Liver (tissue), 9 donors: ENCODE data around the gene ANKMY1. TPM values are rescaled to one million over a fixed set of nuclear protein-coding genes. Genes with fewer than 3 reads are reported as not detected.

Source experiments
- DNase-seq: peaks from one replicate; pipeline ENCODE4 v3.0.0-alpha.2; 2017; ENCODE audit warnings: low spot score
- H3K27ac ChIP-seq, 2 donors: one replicate each; pipeline ENCODE4 v1.7.0; 2013; ENCODE audit warnings: inconsistent platforms in 2 of 2, low read length in 2 of 2, control low read depth in 1 of 2, low read depth in 1 of 2, mild to moderate bottlenecking in 1 of 2
- H3K27me3 ChIP-seq, 4 donors: one replicate each; pipeline versions ENCODE4 v1.6.1 to v1.7.0; 2013; ENCODE audit warnings: low read length in 3 of 4, inconsistent platforms in 1 of 4, mild to moderate bottlenecking in 1 of 4, moderate library complexity in 1 of 4; ENCODE audit not compliant: control insufficient read depth in 4 of 4, insufficient read depth in 4 of 4
- H3K36me3 ChIP-seq, 4 donors: one replicate each; pipeline versions ENCODE4 v1.6.1 to v1.7.0; 2013; ENCODE audit warnings: low read length in 3 of 4, mild to moderate bottlenecking in 3 of 4, low read depth in 1 of 4, moderate library complexity in 1 of 4; ENCODE audit not compliant: control insufficient read depth in 4 of 4, insufficient read depth in 3 of 4
- H3K4me1 ChIP-seq, 4 donors: one replicate each; pipeline versions ENCODE4 v1.6.1 to v1.7.0; 2013; ENCODE audit warnings: low read length in 3 of 4, mild to moderate bottlenecking in 3 of 4, moderate library complexity in 1 of 4; ENCODE audit not compliant: control insufficient read depth in 4 of 4, insufficient read depth in 4 of 4
- H3K4me3 ChIP-seq, 3 donors: one replicate each; pipeline versions ENCODE4 v1.6.1 to v1.7.0; 2013; ENCODE audit warnings: low read length in 3 of 3, control low read depth in 1 of 3, low read depth in 1 of 3, mild to moderate bottlenecking in 1 of 3
- H3K9ac ChIP-seq, 2 donors: one replicate each; pipeline ENCODE4 v1.7.0; 2013; ENCODE audit warnings: low read length in 2 of 2, mild to moderate bottlenecking in 2 of 2, moderate library complexity in 2 of 2, control low read depth in 1 of 2, low read depth in 1 of 2
- H3K9me3 ChIP-seq, 4 donors: one replicate each; pipeline versions ENCODE4 v1.6.1 to v1.7.0; 2013; ENCODE audit warnings: low read length in 3 of 4; ENCODE audit not compliant: control insufficient read depth in 4 of 4
- EGR1 ChIP-seq, 2 donors: IDR thresholded peaks; 2 replicates each; pipeline ENCODE4 v1.6.1; 2016 to 2018; ENCODE audit warnings: antibody characterized with exemption in 2 of 2, low read depth in 2 of 2
- FOXA1 ChIP-seq: IDR thresholded peaks from 2 replicates; pipeline ENCODE4 v1.6.1; 2016; ENCODE audit warnings: antibody characterized with exemption
- GABPA ChIP-seq, 2 donors: IDR thresholded peaks in 1 of 2; conservative IDR thresholded peaks in 1 of 2; 2 replicates each; pipeline ENCODE4 v1.6.1; 2016; ENCODE audit warnings: antibody characterized with exemption in 2 of 2, mild to moderate bottlenecking in 1 of 2, moderate library complexity in 1 of 2
- HNF4A ChIP-seq, 2 donors: conservative IDR thresholded peaks; 2 replicates each; pipeline ENCODE4 v1.6.1; 2016; ENCODE audit warnings: antibody characterized with exemption in 2 of 2, mild to moderate bottlenecking in 2 of 2
- HNF4G ChIP-seq: IDR thresholded peaks from 2 replicates; pipeline ENCODE4 v1.6.1; 2016; ENCODE audit warnings: antibody characterized with exemption
- JUND ChIP-seq, 2 donors: IDR thresholded peaks; 2 replicates each; pipeline ENCODE4 v1.6.1; 2016; ENCODE audit warnings: antibody characterized with exemption in 2 of 2
- NR2F2 ChIP-seq: IDR thresholded peaks from 2 replicates; pipeline ENCODE4 v1.6.1; 2016; ENCODE audit warnings: antibody characterized with exemption
- RAD21 ChIP-seq, 2 donors: IDR thresholded peaks; 2 replicates each; pipeline ENCODE4 v1.6.1; 2016; ENCODE audit warnings: antibody characterized with exemption in 2 of 2, mild to moderate bottlenecking in 2 of 2
- RXRA ChIP-seq, 2 donors: IDR thresholded peaks; 2 replicates each; pipeline ENCODE4 v1.6.1; 2017 to 2018; ENCODE audit warnings: antibody characterized with exemption in 2 of 2, mild to moderate bottlenecking in 1 of 2
- SP1 ChIP-seq: IDR thresholded peaks from 2 replicates; pipeline ENCODE4 v1.6.1; 2018; ENCODE audit warnings: antibody characterized with exemption, mild to moderate bottlenecking
- TAF1 ChIP-seq: conservative IDR thresholded peaks from 2 replicates; pipeline ENCODE4 v1.6.1; 2016; ENCODE audit warnings: antibody characterized with exemption, mild to moderate bottlenecking
- WGBS: extraction: QIAGEN DNeasy Blood & Tissue Kit; methylation state at CpG from one replicate; pipeline ENCODE4 v1.1.7; 2013; 5-methylcytosine and 5-hydroxymethylcytosine counted together
- polyA plus RNA-seq, 2 donors: library from polyadenylated mRNA; stranded (reverse) in 1 of 2; unstranded in 1 of 2; fragments of 200-250 nt in 1 of 2; fragments of >200 nt in 1 of 2; fragmentation: Nextera tagmentation in 1 of 2; extraction: Ambion mirVana in 1 of 2; gene quantifications; one replicate each; pipeline versions ENCODE4 v1.2.1 to v1.2.3, GENCODE V29; 2013 to 2015
- total RNA-seq, 2 donors: library from RNA; depleted of rRNA; stranded (reverse); fragments of >200 nt; gene quantifications; one replicate each; pipeline ENCODE4 v1.2.3, GENCODE V29; 2014
- TF ChIP-seq, protein P1 (sequence below): IDR thresholded peaks from 2 replicates; pipeline ENCODE4 v1.6.1; 2016; ENCODE audit warnings: antibody characterized with exemption
- TF ChIP-seq, protein P2 (sequence below): IDR thresholded peaks from 2 replicates; pipeline ENCODE4 v1.6.1; 2016; ENCODE audit warnings: antibody characterized with exemption, mild to moderate bottlenecking
- TF ChIP-seq, protein P3 (sequence below): IDR thresholded peaks from 2 replicates; pipeline ENCODE4 v1.6.1; 2016; ENCODE audit warnings: antibody characterized with exemption
- TF ChIP-seq, protein P4 (sequence below): IDR thresholded peaks from 2 replicates; pipeline ENCODE4 v1.6.1; 2016; ENCODE audit warnings: antibody characterized with exemption
- donor health status: healthy.
- donor health status: healthy.
- donor health status: healthy.
- donor health status: healthy.
- donor health status: healthy.

The ANKMY1 gene
- total and polyA plus RNA-seq, 4 donors = 2.5 to 12.8 (median 4.2) TPM

DNA sequence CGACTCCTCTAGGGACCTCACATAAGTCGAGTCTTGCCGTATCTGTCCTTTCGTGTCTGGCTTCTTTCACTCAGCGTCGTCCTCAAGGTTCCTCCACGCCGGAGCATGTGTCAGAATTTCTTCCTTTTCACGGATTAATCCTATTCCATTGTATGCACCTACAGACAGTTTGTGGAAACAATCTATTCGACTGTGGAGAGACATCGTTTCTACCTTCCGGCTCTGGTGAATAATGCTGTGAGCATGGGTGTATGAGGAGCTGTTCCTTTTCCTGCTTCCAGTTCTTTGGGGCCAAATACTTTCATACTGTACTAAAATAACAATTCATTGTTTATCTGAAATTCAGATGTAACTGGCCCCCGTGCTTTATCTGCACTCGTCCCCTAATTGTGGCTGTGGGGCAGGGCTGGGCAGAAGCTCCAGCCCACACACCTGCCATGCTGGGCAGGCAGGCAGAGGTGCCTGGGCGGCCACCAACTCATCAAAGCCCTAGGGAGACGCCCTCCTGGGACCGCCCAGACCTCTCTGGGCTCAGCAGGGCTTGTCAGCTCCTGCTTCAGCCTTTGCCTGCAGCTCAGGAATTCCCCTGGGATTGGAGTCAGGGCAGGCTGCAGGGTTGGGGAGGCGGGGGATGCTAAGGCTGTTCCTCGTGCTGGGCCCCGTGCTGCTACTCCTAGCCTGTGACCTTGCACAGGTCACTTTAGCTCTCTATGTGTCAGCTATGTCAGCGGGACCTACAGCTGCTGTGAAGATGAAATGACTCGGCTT is 107.8 kb downstream of the ANKMY1 start:
- Histone ChIP-seq H3K27ac (no peak overlapping the region), H3K4me1 (peaks cover 3 to 17% (median 8%) of the 10 kb centered on the region in 4 donors), H3K36me3 (no peaks in the 10 kb centered on the region), H3K4me3 (no peak overlapping the region), H3K9me3 (no peaks in the 10 kb centered on the region), H3K9ac (no peak overlapping the region), H3K27me3 (no peaks in the 10 kb centered on the region)
- no peak for DNase-seq
- TF ChIP-seq JUND (IDR thresholded peaks at IDR 0.05) (no peak), EGR1 (IDR thresholded peaks at IDR 0.05; ENCODE audit: low read depth in 2 of 2) (no peak), RXRA (IDR thresholded peaks at IDR 0.05) (no peak), HNF4G (no peak), NR2F2 (no peak), SP1 (no peak), RAD21 (IDR thresholded peaks at IDR 0.05) (no peak), FOXA1 (no peak), HNF4A (conservative IDR thresholded peaks at IDR 0.05) (no peak), GABPA (IDR thresholded peaks at IDR 0.05 in 1 of 2, conservative IDR thresholded peaks at IDR 0.05 in 1 of 2) (no peak), TAF1 (no peak)
- TF ChIP-seq, protein P1, sequence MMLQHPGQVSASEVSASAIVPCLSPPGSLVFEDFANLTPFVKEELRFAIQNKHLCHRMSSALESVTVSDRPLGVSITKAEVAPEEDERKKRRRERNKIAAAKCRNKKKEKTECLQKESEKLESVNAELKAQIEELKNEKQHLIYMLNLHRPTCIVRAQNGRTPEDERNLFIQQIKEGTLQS = no peak
- TF ChIP-seq, protein P2, sequence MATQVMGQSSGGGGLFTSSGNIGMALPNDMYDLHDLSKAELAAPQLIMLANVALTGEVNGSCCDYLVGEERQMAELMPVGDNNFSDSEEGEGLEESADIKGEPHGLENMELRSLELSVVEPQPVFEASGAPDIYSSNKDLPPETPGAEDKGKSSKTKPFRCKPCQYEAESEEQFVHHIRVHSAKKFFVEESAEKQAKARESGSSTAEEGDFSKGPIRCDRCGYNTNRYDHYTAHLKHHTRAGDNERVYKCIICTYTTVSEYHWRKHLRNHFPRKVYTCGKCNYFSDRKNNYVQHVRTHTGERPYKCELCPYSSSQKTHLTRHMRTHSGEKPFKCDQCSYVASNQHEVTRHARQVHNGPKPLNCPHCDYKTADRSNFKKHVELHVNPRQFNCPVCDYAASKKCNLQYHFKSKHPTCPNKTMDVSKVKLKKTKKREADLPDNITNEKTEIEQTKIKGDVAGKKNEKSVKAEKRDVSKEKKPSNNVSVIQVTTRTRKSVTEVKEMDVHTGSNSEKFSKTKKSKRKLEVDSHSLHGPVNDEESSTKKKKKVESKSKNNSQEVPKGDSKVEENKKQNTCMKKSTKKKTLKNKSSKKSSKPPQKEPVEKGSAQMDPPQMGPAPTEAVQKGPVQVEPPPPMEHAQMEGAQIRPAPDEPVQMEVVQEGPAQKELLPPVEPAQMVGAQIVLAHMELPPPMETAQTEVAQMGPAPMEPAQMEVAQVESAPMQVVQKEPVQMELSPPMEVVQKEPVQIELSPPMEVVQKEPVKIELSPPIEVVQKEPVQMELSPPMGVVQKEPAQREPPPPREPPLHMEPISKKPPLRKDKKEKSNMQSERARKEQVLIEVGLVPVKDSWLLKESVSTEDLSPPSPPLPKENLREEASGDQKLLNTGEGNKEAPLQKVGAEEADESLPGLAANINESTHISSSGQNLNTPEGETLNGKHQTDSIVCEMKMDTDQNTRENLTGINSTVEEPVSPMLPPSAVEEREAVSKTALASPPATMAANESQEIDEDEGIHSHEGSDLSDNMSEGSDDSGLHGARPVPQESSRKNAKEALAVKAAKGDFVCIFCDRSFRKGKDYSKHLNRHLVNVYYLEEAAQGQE = no peak
- TF ChIP-seq, protein P3, sequence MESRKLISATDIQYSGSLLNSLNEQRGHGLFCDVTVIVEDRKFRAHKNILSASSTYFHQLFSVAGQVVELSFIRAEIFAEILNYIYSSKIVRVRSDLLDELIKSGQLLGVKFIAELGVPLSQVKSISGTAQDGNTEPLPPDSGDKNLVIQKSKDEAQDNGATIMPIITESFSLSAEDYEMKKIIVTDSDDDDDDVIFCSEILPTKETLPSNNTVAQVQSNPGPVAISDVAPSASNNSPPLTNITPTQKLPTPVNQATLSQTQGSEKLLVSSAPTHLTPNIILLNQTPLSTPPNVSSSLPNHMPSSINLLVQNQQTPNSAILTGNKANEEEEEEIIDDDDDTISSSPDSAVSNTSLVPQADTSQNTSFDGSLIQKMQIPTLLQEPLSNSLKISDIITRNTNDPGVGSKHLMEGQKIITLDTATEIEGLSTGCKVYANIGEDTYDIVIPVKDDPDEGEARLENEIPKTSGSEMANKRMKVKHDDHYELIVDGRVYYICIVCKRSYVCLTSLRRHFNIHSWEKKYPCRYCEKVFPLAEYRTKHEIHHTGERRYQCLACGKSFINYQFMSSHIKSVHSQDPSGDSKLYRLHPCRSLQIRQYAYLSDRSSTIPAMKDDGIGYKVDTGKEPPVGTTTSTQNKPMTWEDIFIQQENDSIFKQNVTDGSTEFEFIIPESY = no peak
- TF ChIP-seq, protein P4, sequence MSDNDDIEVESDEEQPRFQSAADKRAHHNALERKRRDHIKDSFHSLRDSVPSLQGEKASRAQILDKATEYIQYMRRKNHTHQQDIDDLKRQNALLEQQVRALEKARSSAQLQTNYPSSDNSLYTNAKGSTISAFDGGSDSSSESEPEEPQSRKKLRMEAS = no peak
- 83% methylated on average over 22 of the region's 22 CpGs for WGBS

DNA sequence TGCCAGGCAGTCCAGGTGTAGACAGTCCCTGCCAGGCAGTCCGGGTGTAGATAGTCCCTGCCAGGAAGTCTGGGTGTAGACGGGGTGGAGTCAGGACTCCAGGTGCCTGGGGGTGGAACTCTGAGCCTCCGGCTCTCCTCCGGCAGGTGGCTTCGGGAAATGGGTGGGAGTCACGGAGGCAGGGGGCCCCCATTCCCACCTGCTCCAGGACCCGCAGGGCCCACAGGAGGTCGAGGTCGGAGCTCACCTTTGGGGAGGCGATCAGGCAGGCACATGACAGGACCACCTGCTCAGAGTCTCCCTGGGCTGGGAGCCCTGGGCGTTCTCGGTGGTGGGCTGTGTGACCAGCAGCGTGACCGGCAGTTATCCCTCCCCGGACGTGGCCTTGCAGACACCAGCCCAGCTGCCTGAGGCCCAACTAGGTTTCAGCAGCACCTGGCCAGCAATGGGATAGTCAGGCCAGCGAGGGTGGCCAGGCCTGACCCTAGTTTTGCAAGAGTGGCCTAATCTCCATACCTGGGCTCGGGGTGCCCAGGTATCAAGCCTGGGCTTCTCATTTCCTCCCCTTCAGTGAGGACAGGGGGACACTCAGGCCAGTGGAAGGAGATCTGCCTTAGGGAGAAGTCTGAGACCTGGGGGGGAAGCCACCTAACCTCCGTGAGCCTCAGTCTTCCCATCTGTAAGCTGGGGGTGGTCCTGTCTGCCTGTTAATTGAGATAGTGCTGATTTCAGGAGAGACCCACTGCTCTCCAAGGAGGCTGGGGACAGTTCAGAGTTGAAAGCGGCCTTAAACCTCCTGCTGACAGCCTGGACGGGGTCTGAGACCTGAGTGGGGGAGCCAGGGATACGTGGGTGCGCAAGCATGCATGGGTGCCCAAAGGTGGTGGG is 109.2 kb downstream of the ANKMY1 start:
- H3K27me3 ChIP-seq = no peaks in the 10 kb centered on the region
- no peaks in the 10 kb centered on the region for H3K36me3 ChIP-seq
- H3K4me1 ChIP-seq = peaks cover 3 to 13% (median 8%) of the 10 kb centered on the region in 4 donors
- no peak overlapping the region for H3K4me3 ChIP-seq
- 90% methylated on average over 23 of the region's 23 CpGs for WGBS
- no peaks in the 10 kb centered on the region for H3K9me3 ChIP-seq
- no peak for DNase-seq
- H3K9ac ChIP-seq = no peak overlapping the region
- H3K27ac ChIP-seq = no peak overlapping the region
- no peak for TF ChIP-seq RAD21 (IDR thresholded peaks at IDR 0.05)
